Hepatocyte (in vitro differentiated cells): ENCODE results near the gene TPRG1L. TPM values are rescaled to one million over a fixed set of nuclear protein-coding genes. Genes with fewer than 3 reads are reported as not detected.
"Not testable (repeated sequence)": the region's sequence is repeated elsewhere in the genome, so short reads cannot be mapped to it uniquely, and the experiment has no call there.

Experiments
- DNase-seq: peaks from one replicate; pipeline ENCODE4 v3.0.0-alpha.2; 2016; ENCODE audit warnings: low spot score
- H2AFZ ChIP-seq: fragments of 200-600 bp; sonication (generic); 2 replicates; pipeline ENCODE4 v1.6.0; 2016; ENCODE audit warnings: antibody characterized with exemption, mild to moderate bottlenecking
- H3K27ac ChIP-seq: fragments of 200-600 bp; sonication (generic); 2 replicates; pipeline ENCODE4 v1.5.1; 2016; ENCODE audit warnings: mild to moderate bottlenecking
- H3K27me3 ChIP-seq: fragments of 200-600 bp; sonication (generic); 2 replicates; pipeline ENCODE4 v1.6.1; 2016
- H3K36me3 ChIP-seq: fragments of 200-600 bp; sonication (generic); replicated peaks from 2 replicates; pipeline ENCODE4 v1.5.1; 2016; ENCODE audit warnings: low read depth; ENCODE audit not compliant: insufficient read depth
- H3K4me1 ChIP-seq: fragments of 200-600 bp; sonication (generic); 2 replicates; pipeline ENCODE4 v1.5.1; 2016; ENCODE audit warnings: mild to moderate bottlenecking, moderate library complexity; ENCODE audit not compliant: insufficient read depth
- H3K4me2 ChIP-seq: fragments of 200-600 bp; sonication (generic); 2 replicates; pipeline ENCODE4 v1.6.0; 2016
- H3K4me3 ChIP-seq: fragments of 200-600 bp; sonication (generic); 2 replicates; pipeline ENCODE4 v1.5.1; 2016; ENCODE audit warnings: mild to moderate bottlenecking
- H3K79me2 ChIP-seq: fragments of 200-600 bp; sonication (generic); 2 replicates; pipeline ENCODE4 v1.6.0; 2017; ENCODE audit warnings: mild to moderate bottlenecking
- H3K9me2 ChIP-seq: fragments of 200-600 bp; sonication (generic); replicated peaks from 2 replicates; pipeline ENCODE4 v1.6.0; 2017; ENCODE audit warnings: mild to moderate bottlenecking; ENCODE audit not compliant: insufficient read depth
- H3K9me3 ChIP-seq: fragments of 200-600 bp; sonication (generic); 2 replicates; pipeline ENCODE4 v1.5.1; 2016; ENCODE audit warnings: low read depth, mild to moderate bottlenecking
- H4K20me1 ChIP-seq: fragments of 200-600 bp; sonication (generic); 2 replicates; pipeline ENCODE4 v1.6.0; 2016; ENCODE audit warnings: mild to moderate bottlenecking; ENCODE audit not compliant: insufficient read depth, poor library complexity, severe bottlenecking
- CTCF ChIP-seq: fragments of 200-600 bp; sonication (generic); IDR thresholded peaks from 2 replicates; pipeline ENCODE4 v1.5.1; 2016; ENCODE audit warnings: antibody characterized with exemption, mild to moderate bottlenecking; ENCODE audit not compliant: poor library complexity
- EZH2 ChIP-seq: fragments of 200-600 bp; sonication (generic); IDR thresholded peaks from 2 replicates; pipeline ENCODE4 v1.6.1; 2016; ENCODE audit warnings: antibody characterized with exemption, mild to moderate bottlenecking, borderline replicate concordance
- EZH2phosphoT487 ChIP-seq: fragments of 200-600 bp; sonication (generic); IDR thresholded peaks from one replicate; pipeline ENCODE4 v1.6.1; 2018; ENCODE audit warnings: antibody characterized with exemption, mild to moderate bottlenecking, low read depth, moderate library complexity; ENCODE audit not compliant: unreplicated experiment, severe bottlenecking
- WGBS: methylation state at CpG from one replicate; pipeline ENCODE4 v1.1.6; 2016; ENCODE audit warnings: low lambda C conversion rate; ENCODE audit errors: missing lambda C conversion rate; 5-methylcytosine and 5-hydroxymethylcytosine counted together
- polyA plus RNA-seq: library from polyadenylated mRNA; unstranded; fragments of >200 nt; fragmentation: Nextera tagmentation; extraction: Ambion mirVana; gene quantifications from 2 replicates; pipeline ENCODE4 v1.2.1, GENCODE V29; 2016
- total RNA-seq: library from RNA; depleted of rRNA; stranded (reverse); fragments of >200 nt; gene quantifications from 2 replicates; pipeline ENCODE4 v1.2.3, GENCODE V29; 2014

Gene TPRG1L
- total and polyA plus RNA-seq, 2 experiments from 2014 or later = 57.9 to 74.1 TPM

- H3K9me3 ChIP-seq = no peaks in the 10 kb centered on the region
- no peak overlapping the region for H3K4me3 ChIP-seq
- no peak for TF ChIP-seq EZH2
- TF ChIP-seq EZH2phosphoT487 = no peak
- TF ChIP-seq CTCF = no peak
- H3K9me2 ChIP-seq = no peaks in the 10 kb centered on the region
- no peak for DNase-seq
- no peak overlapping the region for H3K4me2 ChIP-seq
- no peaks in the 10 kb centered on the region for H3K36me3 ChIP-seq
- H3K4me1 ChIP-seq = peaks cover under 1% of the 10 kb centered on the region
- H2AFZ ChIP-seq = no peak overlapping the region
- no peaks in the 10 kb centered on the region for H4K20me1 ChIP-seq
- peaks cover 16% of the 10 kb centered on the region for H3K79me2 ChIP-seq
- WGBS = 80% methylated on average over 12 of the region's 12 CpGs
- H3K27me3 ChIP-seq = no peaks in the 10 kb centered on the region
- H3K27ac ChIP-seq = no peak overlapping the region
Observed at GRCh38 chr1:3620708-3621107, 4.1 kb upstream of the TPRG1L start.

GRCh38 chr1:3621151-3621671 is 3.6 kb upstream of the TPRG1L start:
- H3K9me2 ChIP-seq, H3K27me3 ChIP-seq, H3K4me2 ChIP-seq, H3K4me1 ChIP-seq, H4K20me1 ChIP-seq, H3K9me3 ChIP-seq, H2AFZ ChIP-seq, H3K36me3 ChIP-seq, H3K4me3 ChIP-seq, DNase-seq, H3K27ac ChIP-seq: not testable (repeated sequence)
- 29% methylated on average over 15 of the region's 15 CpGs for WGBS
- peak; percentile 45 for TF ChIP-seq CTCF
- H3K79me2 ChIP-seq = peaks cover 21% of the 10 kb centered on the region

GRCh38 chr1:3622102-3622501 is 2.7 kb upstream of the TPRG1L start:
- peaks cover 28% of the 10 kb centered on the region for H3K79me2 ChIP-seq
- 77% methylated on average over 9 of the region's 9 CpGs for WGBS
- H4K20me1 ChIP-seq, H3K36me3 ChIP-seq, H3K4me1 ChIP-seq, H3K9me3 ChIP-seq, DNase-seq, H3K4me3 ChIP-seq, H2AFZ ChIP-seq, H3K27ac ChIP-seq, H3K4me2 ChIP-seq, H3K9me2 ChIP-seq, H3K27me3 ChIP-seq: not testable (repeated sequence)

GRCh38 chr1:3623441-3624199 is 1.2 kb upstream of the TPRG1L start:
- peaks cover 28% of the 10 kb centered on the region for H3K79me2 ChIP-seq
- no peak for TF ChIP-seq EZH2phosphoT487
- no peak for TF ChIP-seq EZH2
- TF ChIP-seq CTCF = no peak
- no peaks in the 10 kb centered on the region for H3K9me3 ChIP-seq
- no peaks in the 10 kb centered on the region for H3K9me2 ChIP-seq
- H3K4me3 ChIP-seq = peak overlapping the region; percentile 87
- no peaks in the 10 kb centered on the region for H3K27me3 ChIP-seq
- 36% methylated on average over 22 of the region's 23 CpGs for WGBS
- H3K36me3 ChIP-seq = no peaks in the 10 kb centered on the region
- H4K20me1 ChIP-seq = no peaks in the 10 kb centered on the region
- peaks cover 8% of the 10 kb centered on the region for H3K4me1 ChIP-seq
- DNase-seq = no peak
- H3K4me2 ChIP-seq = peak overlapping the region; percentile 91
- peak overlapping the region; percentile 68 for H2AFZ ChIP-seq
- H3K27ac ChIP-seq = peak overlapping the region; percentile 21
